GM03348 (cell line): Measurements from ENCODE around the gene C1QTNF3.

Experiments used
- DNase-seq: peaks from one replicate; pipeline ENCODE4 v3.0.0; 2012; ENCODE audit warnings: low spot score

C1QTNF3 gene

DNA sequence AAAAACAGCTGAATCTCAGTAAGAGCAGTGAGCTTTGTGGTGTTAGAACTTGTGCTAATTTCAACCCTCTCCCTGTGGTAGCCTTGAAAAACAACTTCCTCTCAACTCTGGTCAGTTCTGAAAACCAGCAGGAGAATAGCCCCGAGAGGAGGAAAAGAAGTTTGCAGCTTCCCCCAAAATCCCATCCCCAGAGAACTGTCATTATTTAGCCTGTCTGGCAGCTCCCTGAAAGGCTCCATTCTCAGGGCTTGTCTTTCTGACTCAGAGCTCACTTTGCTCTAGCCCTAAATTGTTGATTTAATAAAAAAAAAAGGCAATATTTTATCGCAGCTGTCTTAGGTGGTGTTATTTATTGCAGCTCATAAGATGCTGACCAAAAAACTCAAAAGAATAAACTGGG is 47.1 kb downstream of the C1QTNF3 start:
- DNase-seq: no peak

DNA sequence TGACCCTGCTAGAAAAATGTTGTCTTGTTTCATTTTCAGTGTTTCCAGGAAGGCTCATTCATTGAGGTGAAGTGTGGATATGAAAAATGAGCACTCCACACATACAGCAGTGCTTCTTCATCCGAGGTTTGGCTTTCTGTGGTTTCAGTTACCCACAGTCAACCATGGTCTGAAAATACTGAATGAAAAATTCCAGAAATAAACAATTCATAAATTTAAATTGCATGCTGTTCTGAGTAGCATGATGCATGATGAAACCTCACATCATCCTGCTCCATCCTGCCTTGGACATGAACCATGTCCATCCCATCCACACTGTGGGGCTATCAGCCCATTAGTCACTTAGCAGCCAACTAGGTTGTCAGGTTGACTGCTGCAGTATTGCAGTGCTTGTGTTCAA is 48.2 kb downstream of the C1QTNF3 start:
- peak; percentile 80 for DNase-seq

DNA sequence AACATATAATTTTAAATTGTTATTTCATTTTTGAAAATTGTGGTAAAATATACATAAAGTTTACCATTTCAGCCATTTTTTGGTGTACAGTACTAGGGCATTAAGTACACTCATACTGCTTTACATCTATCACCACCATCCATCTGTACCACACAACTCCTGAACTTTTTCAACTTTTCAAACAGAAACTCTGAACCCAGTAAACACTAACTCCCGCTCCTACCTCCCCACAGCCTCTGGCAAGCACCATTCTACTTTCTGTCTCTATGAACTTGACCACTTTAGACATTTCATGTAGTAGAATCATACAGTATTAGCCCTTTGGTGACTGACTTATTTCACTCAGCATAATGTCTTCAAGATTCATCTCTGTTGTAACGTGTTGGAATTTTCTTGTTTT is 50.1 kb downstream of the C1QTNF3 start:
- DNase-seq: no peak

DNA sequence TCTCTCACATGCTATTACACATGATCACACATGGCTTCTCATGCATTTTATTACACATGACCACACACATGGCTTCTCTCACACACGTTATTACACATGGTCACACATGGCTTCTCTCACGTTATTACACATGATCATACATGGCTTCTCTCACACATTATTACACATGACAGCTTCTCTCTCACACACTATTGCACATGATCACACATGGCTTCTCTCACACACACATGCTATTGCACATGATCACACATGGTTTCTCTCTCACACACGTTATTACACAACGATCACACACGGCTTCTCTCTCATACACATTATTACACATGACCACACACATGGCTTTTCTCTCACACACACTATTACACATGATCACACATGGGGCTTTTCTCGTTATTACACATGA is 57.6 kb downstream of the C1QTNF3 start:
- DNase-seq: no peak

DNA sequence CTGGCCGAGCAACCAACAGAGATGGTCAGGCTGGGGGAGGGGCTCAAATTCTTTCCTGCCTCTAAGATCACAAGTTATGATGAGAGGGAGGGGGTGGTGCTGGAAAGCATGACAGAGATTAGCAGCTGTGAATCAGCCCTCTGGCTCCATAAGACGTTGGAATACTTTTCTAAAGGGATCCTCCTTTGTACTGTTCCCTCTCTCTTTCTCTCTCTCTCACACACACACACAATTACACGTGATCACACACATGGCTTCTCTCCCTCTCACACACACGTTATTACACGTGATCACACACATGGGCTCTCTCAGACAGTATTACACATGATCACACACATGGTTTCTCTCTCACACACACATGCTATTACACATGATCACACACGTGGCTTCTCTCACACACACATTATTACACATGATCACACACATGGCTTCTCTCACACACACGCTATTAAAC is 58.3 kb downstream of the C1QTNF3 start, which contains the start of gene SLC45A2:
TSS of gene SLC45A2 (minus strand) at position 23 of the 454 bp plus-strand sequence. CDS start 110 bp downstream, outside the sequence.
- DNase-seq: no peak

DNA sequence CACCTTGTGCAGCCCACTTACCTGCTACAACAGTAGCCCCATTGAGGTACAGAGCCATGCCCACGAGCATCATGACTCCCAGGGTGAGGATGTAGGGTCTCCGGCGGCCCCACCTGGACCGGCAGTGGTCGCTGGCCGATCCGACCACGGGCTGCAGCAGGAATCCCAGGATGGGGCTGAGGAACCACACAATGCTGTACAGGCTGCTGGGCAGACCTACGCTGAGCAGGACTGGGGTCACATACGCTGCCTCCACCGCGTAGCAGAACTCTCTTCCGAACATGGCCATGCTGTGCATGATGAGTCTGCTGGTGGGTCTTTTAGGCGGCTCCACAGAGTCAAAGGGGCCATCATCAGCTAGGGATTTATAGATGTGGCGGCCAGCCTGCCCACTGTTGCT is 58.8 kb downstream of the C1QTNF3 start:
- DNase-seq: no peak

DNA sequence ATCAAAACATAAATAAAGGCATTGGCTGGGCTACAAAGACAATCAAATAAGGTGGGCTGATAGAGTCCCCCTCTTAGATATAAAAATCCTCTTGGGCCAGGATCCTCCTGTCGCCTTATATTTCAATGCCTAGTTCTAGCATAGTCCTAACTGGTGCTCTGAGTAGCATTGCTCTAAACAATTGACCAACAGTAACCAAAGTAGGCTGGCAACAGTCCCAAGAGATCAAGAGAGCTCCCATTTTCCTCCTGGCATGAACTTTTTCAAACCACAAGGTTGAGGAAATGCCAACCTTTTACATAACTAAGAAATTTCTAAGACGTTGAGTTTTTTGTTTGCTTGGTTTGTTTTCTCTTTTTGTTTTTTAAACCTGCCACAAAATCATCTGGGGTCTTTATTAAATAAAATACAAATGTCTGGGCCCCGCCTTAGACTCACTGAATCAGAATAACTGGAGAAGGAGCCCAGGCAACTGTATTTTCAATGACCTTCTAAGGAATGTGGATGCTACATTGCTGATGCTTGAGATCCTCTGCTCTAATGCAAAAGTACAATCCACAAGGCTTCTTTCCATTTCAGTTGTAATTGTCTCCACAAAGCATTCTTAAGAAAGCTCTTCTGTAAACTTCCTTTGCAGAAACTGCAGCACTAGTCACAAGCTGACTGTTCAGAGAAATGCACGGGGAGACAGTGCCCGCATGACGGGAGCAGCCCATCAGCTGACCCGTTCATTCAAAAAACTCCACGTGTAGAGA is 61.4 kb downstream of the C1QTNF3 start:
- peak; percentile 39 for DNase-seq

DNA sequence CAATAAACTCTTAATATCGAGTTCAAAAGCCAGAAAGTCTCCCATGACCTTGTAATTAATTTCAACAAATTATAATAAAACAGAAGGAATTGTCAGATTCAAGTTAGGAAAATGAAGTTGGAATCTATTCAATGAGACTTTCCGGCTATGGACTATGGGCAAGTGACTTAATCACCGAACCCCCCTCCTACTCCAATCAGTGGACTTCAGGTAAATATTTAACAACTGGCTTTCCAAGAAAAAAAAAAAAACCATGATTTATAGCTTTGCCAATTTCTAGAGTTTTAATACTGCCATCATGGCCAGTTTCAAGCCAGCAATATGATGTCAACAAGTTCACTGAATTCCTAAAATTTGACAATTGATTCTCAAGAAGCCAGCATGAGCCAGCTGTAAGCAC is 63.0 kb downstream of the C1QTNF3 start:
- no peak for DNase-seq

DNA sequence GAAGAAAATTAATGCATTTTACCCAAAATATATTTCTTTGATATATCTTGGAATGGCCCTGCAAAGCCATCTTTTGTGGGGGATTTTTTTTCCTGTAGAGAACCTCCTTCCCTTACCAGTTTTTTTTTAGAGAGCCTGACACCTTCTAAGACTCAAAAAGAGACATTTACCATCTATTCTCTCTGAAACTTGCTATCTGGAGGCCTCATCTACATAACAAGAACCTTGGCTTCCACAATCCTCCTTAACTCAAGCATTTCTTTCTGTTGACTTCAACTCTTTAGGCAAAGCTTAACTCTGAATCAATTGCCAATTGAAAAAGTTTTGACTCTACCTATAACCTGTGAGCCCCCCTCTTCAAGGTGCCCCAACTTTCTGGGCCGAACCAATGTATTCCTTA is 64.7 kb downstream of the C1QTNF3 start:
- no peak for DNase-seq

DNA sequence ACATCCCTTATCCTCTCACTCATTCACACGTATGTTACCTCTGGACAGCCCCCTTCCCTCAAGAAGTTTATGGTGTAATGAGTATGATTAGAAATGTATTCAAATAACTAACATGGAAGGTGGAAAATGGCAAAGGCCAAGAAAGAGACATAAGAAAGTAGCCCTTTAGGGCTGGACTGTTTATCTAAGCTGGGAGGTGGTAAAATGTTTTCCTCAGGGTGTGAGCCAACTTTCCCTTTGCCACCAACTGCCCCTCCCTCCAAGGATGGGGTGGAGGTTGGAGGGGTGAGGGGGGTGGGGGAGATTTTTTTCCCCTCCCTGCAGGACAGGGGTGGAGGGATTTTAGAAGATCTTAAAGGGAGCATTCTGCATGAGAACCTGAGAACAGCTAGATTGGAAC is 66.7 kb downstream of the C1QTNF3 start:
- no peak for DNase-seq

DNA sequence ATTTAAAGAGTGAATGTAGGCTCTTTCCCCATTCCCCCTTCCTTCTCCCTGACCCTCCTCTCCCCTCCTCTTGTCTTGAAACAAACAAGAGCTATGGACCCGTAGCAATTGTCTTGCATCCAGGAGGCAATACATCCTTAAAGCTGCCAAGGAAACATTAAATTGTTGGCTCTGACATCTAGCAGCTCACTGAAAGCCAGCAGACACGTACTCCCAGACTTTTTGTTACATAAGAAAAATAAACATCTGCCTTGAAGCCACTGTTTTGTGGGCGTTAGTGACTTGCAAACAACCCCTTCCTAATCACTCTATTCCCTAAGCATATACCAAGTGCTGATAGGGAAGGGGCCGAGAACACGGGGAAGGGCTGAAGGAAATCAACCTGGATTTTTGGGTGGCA is 67.2 kb downstream of the C1QTNF3 start:
- peak; percentile 31 for DNase-seq

DNA sequence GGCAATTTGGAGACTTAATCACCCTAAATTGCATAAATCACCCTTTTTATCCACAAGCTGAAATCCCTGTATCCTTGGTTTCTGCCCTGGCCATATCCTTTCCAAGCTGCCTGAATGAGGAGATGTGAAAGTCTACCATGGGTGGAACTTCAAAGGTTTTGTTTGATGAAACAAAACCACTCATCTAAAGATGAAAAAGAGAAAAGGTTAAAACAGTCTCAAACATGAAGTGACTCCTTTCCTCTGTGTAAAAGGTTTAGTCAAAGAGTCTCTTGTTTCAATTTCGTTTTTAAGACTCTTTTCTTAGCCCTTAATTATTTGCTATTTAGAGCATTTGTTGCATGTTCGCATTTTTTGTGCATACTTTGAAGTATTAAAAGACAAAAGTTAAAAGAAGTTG is 69.7 kb downstream of the C1QTNF3 start:
- DNase-seq: no peak

DNA sequence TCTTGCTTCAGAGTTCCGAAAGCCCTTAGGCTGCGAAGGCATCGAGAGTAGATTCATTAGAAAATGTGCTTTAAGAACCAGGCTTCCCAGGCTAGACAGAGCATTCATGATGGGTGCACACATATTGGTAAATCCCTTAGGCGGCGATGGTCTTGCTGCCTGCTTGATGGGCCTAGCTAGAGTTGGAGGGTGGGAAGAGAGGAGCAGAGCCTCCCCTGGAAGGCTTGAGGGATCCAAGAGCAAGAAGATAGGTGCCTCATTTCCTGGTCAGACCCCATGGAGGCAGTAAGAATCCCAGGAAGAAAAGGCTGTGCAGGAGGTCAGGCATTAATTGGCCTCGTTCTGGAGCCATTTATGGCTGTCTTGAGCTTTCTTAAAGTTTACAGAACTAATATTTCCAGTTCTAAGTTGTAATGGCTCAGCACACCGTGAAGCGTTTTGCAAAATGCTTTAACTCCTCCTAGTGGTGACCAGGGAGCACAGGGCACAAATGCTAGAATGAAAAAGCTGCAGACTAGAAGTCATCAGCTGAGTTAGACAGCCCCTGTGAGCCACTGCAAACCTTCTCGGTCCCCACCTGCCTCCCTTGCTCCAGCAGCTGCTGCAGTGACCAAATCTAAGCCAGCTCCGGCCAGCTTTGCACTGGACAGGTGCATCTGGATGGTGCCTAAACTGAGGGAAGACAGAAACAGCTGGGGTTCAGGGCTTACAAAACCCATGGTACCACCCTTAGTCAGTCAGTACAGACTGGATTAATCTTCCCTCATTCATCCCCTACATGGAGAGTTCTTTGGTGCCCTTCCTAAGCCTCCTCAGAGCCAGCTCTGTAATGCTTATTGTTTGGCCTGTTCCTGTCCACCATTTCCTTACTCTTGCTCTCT is 73.2 kb downstream of the C1QTNF3 start:
- DNase-seq: peak; percentile 83

DNA sequence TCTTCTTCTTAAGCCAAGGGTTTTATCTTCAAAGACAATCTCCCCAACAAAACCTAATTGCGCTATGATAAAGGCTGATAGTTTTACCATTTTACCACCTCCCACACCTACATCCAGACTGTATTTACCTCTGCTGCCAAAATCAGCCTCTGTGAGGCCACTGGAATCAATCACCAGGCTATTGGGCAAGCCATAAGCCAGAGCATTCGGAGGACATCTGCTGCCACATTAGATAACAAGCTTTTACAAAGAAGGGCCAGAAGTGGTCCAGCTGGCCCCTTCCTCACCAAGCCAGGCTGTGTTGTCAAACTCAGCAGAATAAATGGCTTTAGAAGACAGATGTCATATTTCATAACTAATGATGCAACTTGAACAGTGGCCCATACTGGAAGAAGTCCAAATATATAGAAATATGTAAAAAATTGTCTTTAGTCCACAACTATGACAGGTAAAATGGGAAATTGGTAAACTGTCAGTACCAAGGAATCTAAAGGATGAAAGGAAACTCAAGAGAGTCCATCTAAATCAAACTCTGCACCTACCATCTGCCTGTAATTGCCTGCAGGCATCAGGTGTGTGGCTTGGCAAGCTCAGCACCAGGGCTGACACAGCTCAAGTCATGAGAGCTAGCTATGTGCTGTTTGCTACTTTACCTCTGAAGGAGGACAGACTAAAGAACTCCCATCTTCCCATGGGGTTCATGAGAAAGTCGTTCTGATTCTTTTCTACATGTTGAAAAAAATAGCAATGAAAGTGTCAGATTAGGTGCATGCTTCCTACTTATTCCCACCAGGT is 74.6 kb downstream of the C1QTNF3 start:
- no peak for DNase-seq
